RWPE2 (cell line): ENCODE measurements around the gene CCDC167.

Experiments used
- ATAC-seq: fragments of 200-7000 bp; cut with Tn5 transposase; 3 replicates; pipeline ENCODE4 v1.9.1; 2021; ENCODE audit warnings: low read depth
- DNase-seq: peaks from one replicate; pipeline ENCODE4 v3.0.0-alpha.2; 2020; ENCODE audit warnings: low spot score
- H3K27ac ChIP-seq: fragments of 450-650 bp; 2 replicates; pipeline ENCODE4 v1.5.1; 2017; ENCODE audit warnings: mild to moderate bottlenecking; ENCODE audit not compliant: poor library complexity, severe bottlenecking
- H3K27me3 ChIP-seq: fragments of 250-450 bp; sonication (Bioruptor Pico); 2 replicates; pipeline ENCODE4 v1.5.1; 2021; ENCODE audit warnings: mild to moderate bottlenecking, moderate library complexity; ENCODE audit not compliant: insufficient read depth, poor library complexity, severe bottlenecking
- H3K36me3 ChIP-seq: fragments of 250-450 bp; sonication (Bioruptor Pico); 2 replicates; pipeline ENCODE4 v1.5.1; 2020; ENCODE audit warnings: low read depth, mild to moderate bottlenecking, moderate library complexity
- H3K4me1 ChIP-seq: fragments of 250-450 bp; sonication (Bioruptor Pico); 2 replicates; pipeline ENCODE4 v1.5.1; 2021; ENCODE audit warnings: mild to moderate bottlenecking, moderate library complexity; ENCODE audit not compliant: insufficient read depth, poor library complexity, severe bottlenecking
- H3K4me3 ChIP-seq: fragments of 250-450 bp; sonication (Bioruptor Pico); 2 replicates; pipeline ENCODE4 v1.5.1; 2021; ENCODE audit warnings: mild to moderate bottlenecking, moderate library complexity; ENCODE audit not compliant: severe bottlenecking
- H3K9me3 ChIP-seq: fragments of 250-450 bp; sonication (Bioruptor Pico); 2 replicates; pipeline ENCODE4 v1.5.1; 2021; ENCODE audit warnings: mild to moderate bottlenecking, moderate library complexity; ENCODE audit not compliant: severe bottlenecking
- CTCF ChIP-seq: fragments of 450-650 bp; IDR thresholded peaks from one replicate; pipeline ENCODE4 v1.5.1; 2017; ENCODE audit warnings: mild to moderate bottlenecking, moderate library complexity; ENCODE audit not compliant: poor library complexity, severe bottlenecking

Gene CCDC167

GRCh38 chr6:37506479-37506878, 6.8 kb upstream of the CCDC167 start:
- ATAC-seq: no peak

GRCh38 chr6:37504024-37504423, 4.3 kb upstream of the CCDC167 start:
- no peak for ATAC-seq
- no peak for TF ChIP-seq CTCF
- no peaks in the 10 kb centered on the region for H3K9me3 ChIP-seq
- no peak for DNase-seq
- H3K4me3 ChIP-seq: no peak overlapping the region
- H3K4me1 ChIP-seq: no peaks in the 10 kb centered on the region
- H3K27me3 ChIP-seq: no peaks in the 10 kb centered on the region
- no peaks in the 10 kb centered on the region for H3K36me3 ChIP-seq
- no peak overlapping the region for H3K27ac ChIP-seq

More at GRCh38 chr6:37506479-37506878, 6.8 kb upstream of the CCDC167 start:
- no peak for TF ChIP-seq CTCF
- no peak for DNase-seq
- Histone ChIP-seq H3K4me3 (no peak overlapping the region), H3K27me3 (no peaks in the 10 kb centered on the region), H3K27ac (no peak overlapping the region), H3K4me1 (no peaks in the 10 kb centered on the region), H3K36me3 (no peaks in the 10 kb centered on the region), H3K9me3 (no peaks in the 10 kb centered on the region)

- H3K4me3 ChIP-seq: no peak overlapping the region
- no peak overlapping the region for H3K27ac ChIP-seq
- H3K9me3 ChIP-seq: no peaks in the 10 kb centered on the region
- TF ChIP-seq CTCF: no peak
- no peaks in the 10 kb centered on the region for H3K4me1 ChIP-seq
- no peak for DNase-seq
- H3K27me3 ChIP-seq: no peaks in the 10 kb centered on the region
- H3K36me3 ChIP-seq: no peaks in the 10 kb centered on the region
- ATAC-seq: no peak
These were observed 3.7 kb upstream of the CCDC167 start for GRCh38 chr6:37503309-37503965.

- Histone ChIP-seq H3K27ac (no peak overlapping the region), H3K36me3 (no peaks in the 10 kb centered on the region), H3K4me3 (no peak overlapping the region), H3K27me3 (no peaks in the 10 kb centered on the region), H3K9me3 (no peaks in the 10 kb centered on the region), H3K4me1 (no peaks in the 10 kb centered on the region)
- no peak for DNase-seq
- no peak for TF ChIP-seq CTCF
- ATAC-seq: no peak
These were observed 3.1 kb upstream of the CCDC167 start for GRCh38 chr6:37502703-37503291.
